GM19397 (cell line): ENCODE data around the gene AIG1.

Experiments used
- ATAC-seq: cut with Tn5 transposase; IDR thresholded peaks from one replicate; pipeline ENCODE4 v1.9.1; 2021; ENCODE audit warnings: mild to moderate bottlenecking, moderate library complexity; ENCODE audit not compliant: unreplicated experiment

AIG1 gene

GRCh38 chr6:143191361-143191760 lies 130.7 kb downstream of the AIG1 start:
- ATAC-seq, result no peak

- ATAC-seq, result no peak
Observed at GRCh38 chr6:143192766-143193165, 132.1 kb downstream of the AIG1 start.

GRCh38 chr6:143193571-143194094 lies 132.9 kb downstream of the AIG1 start:
- no peak for ATAC-seq

- ATAC-seq, result no peak
Observed at GRCh38 chr6:143194095-143194589, 133.5 kb downstream of the AIG1 start.

- no peak for ATAC-seq
Observed at GRCh38 chr6:143195349-143195845, 134.7 kb downstream of the AIG1 start.

- ATAC-seq, result no peak
Observed at GRCh38 chr6:143196525-143197225, 136.0 kb downstream of the AIG1 start.

- no peak for ATAC-seq
Observed at GRCh38 chr6:143197377-143197776, 136.7 kb downstream of the AIG1 start.

GRCh38 chr6:143198312-143198711 lies 137.6 kb downstream of the AIG1 start:
- no peak for ATAC-seq

GRCh38 chr6:143199291-143199690 lies 138.6 kb downstream of the AIG1 start:
- no peak for ATAC-seq

- ATAC-seq, result no peak
Observed at GRCh38 chr6:143200167-143200770, 139.6 kb downstream of the AIG1 start.

- no peak for ATAC-seq
Observed at GRCh38 chr6:143204045-143204444, 143.4 kb downstream of the AIG1 start.

- ATAC-seq, result no peak
Observed at GRCh38 chr6:143205131-143205535, 144.4 kb downstream of the AIG1 start.

- no peak for ATAC-seq
Observed at GRCh38 chr6:143205585-143205984, 144.9 kb downstream of the AIG1 start.

GRCh38 chr6:143205991-143206390 lies 145.3 kb downstream of the AIG1 start:
- no peak for ATAC-seq

GRCh38 chr6:143206550-143206949 lies 145.9 kb downstream of the AIG1 start:
- no peak for ATAC-seq

- ATAC-seq, result no peak
Observed at GRCh38 chr6:143210420-143210819, 149.7 kb downstream of the AIG1 start.

- no peak for ATAC-seq
Observed at GRCh38 chr6:143213859-143214376, 153.2 kb downstream of the AIG1 start.

- no peak for ATAC-seq
Observed at GRCh38 chr6:143215363-143215762, 154.7 kb downstream of the AIG1 start.

- ATAC-seq, result no peak
Observed at GRCh38 chr6:143215771-143216170, 155.1 kb downstream of the AIG1 start.

GRCh38 chr6:143218233-143218632 lies 157.5 kb downstream of the AIG1 start:
- no peak for ATAC-seq

- ATAC-seq, result no peak
Observed at GRCh38 chr6:143221698-143222097, 161.0 kb downstream of the AIG1 start.

- ATAC-seq, result no peak
Observed at GRCh38 chr6:143222310-143222709, 161.6 kb downstream of the AIG1 start.
